Measurements from ENCODE around the gene SRD5A3. TPM values are rescaled to one million over a fixed set of nuclear protein-coding genes. Genes with fewer than 3 reads are reported as not detected.

The SRD5A3 gene
- total and polyA plus RNA-seq, 9 of the 15 experiments (the other 6 are each of a cell fraction or from before 2014, with no cell fraction given), result 2.5 to 37.0 (median 13.3) TPM

GRCh38 chr4:55311792-55312488 lies 34.1 kb upstream of the SRD5A3 start (continued):
- no peak for TF ChIP-seq USF2 (CRISPR knock-in tag; IDR thresholded peaks at IDR 0.05)
- no peak for TF ChIP-seq ZKSCAN1 (IDR thresholded peaks at IDR 0.05; ENCODE audit: low read depth, low read length)
- TF ChIP-seq BRD4 (IDR thresholded peaks at IDR 0.05), result no peak
- no peak for TF ChIP-seq TSHZ1 (CRISPR knock-in tag; IDR thresholded peaks at IDR 0.05)
- TF ChIP-seq TFAM (CRISPR knock-in tag; conservative IDR thresholded peaks at IDR 0.05), result no peak
- no peak for TF ChIP-seq ZNF197 (CRISPR knock-in tag; IDR thresholded peaks at IDR 0.05; ENCODE audit: low read depth)
- TF ChIP-seq U2AF1 (optimal IDR thresholded peaks at IDR 0.05; ENCODE audit: low read depth, low read length), result no peak
- TF ChIP-seq SNIP1 (IDR thresholded peaks at IDR 0.05; ENCODE audit: low read depth), result no peak
